AG09319 (cell line): ENCODE measurements around the gene LINGO3.
"Not testable (repeated sequence)": the region's sequence is repeated elsewhere in the genome, so short reads cannot be mapped to it uniquely, and the experiment has no call there.

ENCODE experiments used
- DNase-seq: peaks from one replicate; pipeline ENCODE4 v3.0.0-alpha.2; 2010; ENCODE audit warnings: low read depth; ENCODE audit errors: extremely low read depth
- TF ChIP-seq, protein P1 (sequence below): IDR thresholded peaks from 2 replicates; pipeline ENCODE4 v1.5.1; 2011; ENCODE audit warnings: low read depth, mild to moderate bottlenecking, inconsistent platforms, low read length, moderate library complexity

Gene LINGO3

DNA sequence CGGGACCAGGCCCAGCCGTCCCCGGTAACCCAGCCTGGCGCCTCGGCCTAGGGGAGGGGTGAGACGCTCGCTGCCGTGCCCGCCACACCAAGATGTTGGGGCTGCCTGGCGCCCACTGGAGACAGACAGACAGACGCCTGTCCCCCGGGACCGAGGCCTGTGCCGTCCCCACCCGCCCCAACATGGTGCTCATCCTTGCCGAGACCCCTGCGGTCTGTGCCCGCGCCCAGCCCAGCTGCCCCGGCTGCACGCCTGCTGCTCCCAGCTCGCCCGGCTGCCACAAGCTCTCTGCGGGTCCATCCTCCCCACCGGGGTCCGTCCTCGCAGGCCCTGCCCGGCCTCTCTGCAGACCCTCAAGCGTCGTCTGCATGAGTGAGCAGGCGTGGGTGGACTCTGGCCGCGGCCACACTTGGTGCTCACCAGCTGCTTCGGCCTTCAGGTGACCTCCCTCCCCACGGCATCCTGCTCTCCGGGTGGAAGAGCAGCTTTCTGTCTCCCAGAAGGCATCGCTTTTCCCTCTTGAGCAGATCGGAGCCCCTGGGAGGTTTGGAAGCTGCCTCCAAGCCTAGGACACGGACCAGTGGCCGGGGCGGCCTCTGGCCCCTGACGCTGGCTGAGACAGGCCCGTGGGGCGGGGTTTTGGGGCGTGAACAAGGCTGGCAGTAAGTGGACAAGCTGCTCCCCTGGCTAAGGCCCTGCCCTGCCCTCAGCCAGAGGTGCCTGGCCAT, 45.4 kb upstream of the LINGO3 start:
- TF ChIP-seq, protein P1, sequence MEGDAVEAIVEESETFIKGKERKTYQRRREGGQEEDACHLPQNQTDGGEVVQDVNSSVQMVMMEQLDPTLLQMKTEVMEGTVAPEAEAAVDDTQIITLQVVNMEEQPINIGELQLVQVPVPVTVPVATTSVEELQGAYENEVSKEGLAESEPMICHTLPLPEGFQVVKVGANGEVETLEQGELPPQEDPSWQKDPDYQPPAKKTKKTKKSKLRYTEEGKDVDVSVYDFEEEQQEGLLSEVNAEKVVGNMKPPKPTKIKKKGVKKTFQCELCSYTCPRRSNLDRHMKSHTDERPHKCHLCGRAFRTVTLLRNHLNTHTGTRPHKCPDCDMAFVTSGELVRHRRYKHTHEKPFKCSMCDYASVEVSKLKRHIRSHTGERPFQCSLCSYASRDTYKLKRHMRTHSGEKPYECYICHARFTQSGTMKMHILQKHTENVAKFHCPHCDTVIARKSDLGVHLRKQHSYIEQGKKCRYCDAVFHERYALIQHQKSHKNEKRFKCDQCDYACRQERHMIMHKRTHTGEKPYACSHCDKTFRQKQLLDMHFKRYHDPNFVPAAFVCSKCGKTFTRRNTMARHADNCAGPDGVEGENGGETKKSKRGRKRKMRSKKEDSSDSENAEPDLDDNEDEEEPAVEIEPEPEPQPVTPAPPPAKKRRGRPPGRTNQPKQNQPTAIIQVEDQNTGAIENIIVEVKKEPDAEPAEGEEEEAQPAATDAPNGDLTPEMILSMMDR = no peak
- no peak for DNase-seq

DNA sequence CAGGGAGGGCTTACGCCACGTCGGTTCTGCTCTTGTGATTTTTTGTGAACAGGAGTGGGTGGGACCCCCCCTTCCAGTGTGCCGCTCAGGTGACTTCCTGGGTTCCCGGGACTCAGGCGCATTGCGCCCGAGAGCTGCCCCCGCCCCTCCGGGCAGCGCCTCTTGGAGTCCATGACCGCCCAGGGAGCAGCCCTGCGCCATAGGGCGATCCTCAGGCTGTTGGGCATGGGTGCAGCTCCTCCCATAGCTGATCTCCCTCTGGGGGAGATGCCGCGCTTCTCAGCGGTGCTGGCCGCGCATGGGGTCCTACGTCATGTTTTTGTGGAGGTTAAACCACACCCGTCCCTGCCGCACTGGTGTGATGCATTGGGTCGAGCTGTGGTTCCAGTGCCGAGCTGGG, 44.2 kb upstream of the LINGO3 start:
- DNase-seq = no peak
- TF ChIP-seq, protein P1 = no peak

DNA sequence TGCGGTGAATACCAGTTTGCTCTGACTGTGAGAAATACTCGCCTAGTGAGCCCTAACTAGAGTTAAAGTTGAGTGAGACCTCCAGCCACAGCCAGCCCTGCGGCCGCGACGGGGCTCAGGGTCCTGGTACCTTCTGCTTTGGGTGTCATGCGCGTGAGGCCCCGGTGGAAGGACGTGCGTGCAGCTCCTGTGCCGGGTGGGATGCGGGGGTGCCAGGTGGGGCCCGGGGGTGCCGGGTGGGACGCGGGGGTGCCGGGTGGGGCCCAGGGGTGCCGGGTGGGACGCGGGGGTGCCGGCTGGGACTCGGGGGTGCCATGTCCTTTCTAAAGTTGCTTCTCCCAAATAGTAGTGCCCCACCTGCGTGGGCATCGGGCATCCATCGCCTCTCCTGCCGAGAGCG, 43.6 kb upstream of the LINGO3 start:
- TF ChIP-seq, protein P1 = no peak
- DNase-seq = no peak

DNA sequence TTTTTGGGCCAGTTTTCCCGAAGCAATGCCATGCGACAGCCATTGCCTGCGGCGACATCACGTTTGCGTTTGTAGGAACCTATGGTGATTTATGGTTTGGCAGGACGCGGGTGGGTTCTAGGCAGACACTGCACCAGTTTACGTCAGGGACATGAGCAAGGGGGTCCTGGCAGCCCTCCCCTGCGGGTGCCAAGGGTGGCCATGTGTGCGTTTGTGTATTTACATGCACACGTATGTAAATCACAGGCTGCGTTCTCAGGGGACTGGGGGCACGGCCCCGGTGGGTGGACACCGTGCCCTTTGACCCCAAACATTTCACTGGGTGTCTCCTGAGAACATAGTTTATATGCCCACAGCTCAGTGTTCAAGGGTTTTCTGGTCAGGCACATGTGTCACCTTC, 42.7 kb upstream of the LINGO3 start:
- no peak for DNase-seq

DNA sequence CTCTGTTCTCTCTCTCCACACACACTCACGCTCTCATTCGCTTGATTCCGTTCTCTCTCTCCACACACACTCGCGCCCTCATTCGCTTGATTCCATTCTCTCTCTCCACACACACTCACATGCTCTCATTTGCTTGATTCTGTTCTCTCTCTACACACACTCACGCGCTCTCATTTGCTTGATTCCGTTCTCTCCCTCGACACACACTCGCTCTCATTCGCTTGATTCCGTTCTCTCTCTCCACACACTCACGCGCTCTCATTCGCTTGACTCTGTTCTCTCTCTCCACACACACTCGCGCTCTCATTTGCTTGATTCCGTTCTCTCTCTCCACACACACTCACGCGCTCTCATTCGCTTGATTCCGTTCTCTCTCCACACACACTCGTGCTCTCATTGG, 41.9 kb upstream of the LINGO3 start:
- DNase-seq = not testable (repeated sequence)

More for the DNA sequence above, 42.7 kb upstream of the LINGO3 start:
- TF ChIP-seq, protein P1 = no peak

DNA sequence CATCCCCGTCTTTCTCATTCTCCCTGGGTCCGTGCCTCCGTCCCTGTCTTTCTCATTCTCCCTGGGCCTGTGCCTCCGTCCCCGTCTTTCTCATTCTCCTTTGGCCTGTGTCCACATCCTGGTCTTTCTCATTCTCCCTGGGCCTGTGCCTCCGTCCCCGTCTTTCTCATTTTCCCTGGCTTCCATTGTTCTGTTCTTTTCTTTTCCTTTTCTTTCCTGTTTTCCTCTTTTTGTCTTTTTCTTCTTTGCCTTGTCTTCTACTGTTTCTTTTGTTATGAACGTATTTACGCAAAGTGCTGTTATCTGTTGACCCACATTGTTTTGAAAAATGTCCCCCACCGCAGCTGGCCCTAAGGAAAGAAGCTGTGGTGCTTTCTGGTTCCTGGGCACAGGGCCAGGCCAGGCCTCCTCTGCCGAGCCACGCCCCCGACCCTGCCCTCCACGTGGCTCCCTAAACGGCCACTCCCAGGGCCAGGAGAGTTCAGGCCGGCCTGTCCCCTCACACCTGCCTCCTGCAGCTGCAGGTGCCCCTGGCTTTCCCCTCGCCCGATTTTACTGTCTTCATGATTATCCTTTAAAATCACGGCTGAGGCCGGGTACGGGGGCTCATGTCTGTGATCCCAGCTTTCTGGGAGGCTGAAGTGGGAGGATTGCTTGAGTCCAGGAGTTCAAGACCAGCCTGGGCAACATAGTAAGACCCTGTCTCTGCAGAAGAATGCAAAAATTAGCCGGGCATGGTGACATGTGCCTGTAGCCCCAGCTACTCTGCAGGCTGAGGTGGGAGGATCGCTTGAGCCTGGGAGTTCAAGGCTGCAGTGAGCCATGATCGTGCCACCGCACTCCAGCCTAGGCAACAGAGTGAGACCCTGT, 38.1 kb upstream of the LINGO3 start:
- DNase-seq = no peak
- TF ChIP-seq, protein P1 = no peak

DNA sequence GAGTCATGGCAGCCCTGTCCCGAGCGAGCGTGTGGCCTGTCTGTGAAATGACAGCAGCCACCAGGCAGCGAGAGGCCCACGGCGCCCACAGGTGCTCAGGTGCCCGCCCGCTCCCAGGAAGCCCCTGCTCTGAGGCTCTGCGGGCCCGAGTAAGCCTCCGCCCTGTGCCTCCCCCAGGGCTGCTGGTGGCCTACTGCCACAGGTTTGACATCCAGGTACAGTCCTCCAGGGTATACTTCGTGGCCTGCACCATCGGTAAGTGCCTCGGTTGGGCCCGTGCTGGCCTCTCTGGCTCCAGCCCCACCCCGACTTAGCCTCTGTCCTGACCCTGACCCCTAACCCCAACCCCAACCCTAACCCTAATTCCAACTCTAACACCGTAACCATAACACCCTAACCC, 37.1 kb upstream of the LINGO3 start:
- no peak for DNase-seq
- TF ChIP-seq, protein P1 = no peak
